Mesendoderm (in vitro differentiated cells): ENCODE data around the gene RYR2.
A peak's percentile ranks its signal among the peaks of the same experiment; 100 is the strongest.

ENCODE experiments used
- DNase-seq: peaks from one replicate; pipeline ENCODE4 v3.0.0; 2013
- H2AK5ac ChIP-seq: 2 replicates; pipeline ENCODE4 v1.6.1; 2013; ENCODE audit warnings: low read length, inconsistent platforms
- H2BK120ac ChIP-seq: 2 replicates; pipeline ENCODE4 v1.6.1; 2013; ENCODE audit warnings: low read depth, mild to moderate bottlenecking, low read length, moderate library complexity, mixed read lengths
- H2BK15ac ChIP-seq: replicated peaks from 2 replicates; pipeline ENCODE4 v1.6.1; 2013; ENCODE audit warnings: low read depth, mild to moderate bottlenecking, moderate library complexity
- H2BK5ac ChIP-seq: 2 replicates; pipeline ENCODE4 v1.6.1; 2013; ENCODE audit warnings: low read length, inconsistent platforms
- H3K18ac ChIP-seq: 2 replicates; pipeline ENCODE4 v1.6.1; 2013; ENCODE audit warnings: mild to moderate bottlenecking, low read length, mixed read lengths
- H3K23ac ChIP-seq: one replicate; pipeline ENCODE4 v1.6.1; 2013; ENCODE audit warnings: low read length
- H3K27ac ChIP-seq: 2 replicates; pipeline ENCODE4 v1.5.1; 2013; ENCODE audit warnings: low read depth, mild to moderate bottlenecking, inconsistent platforms, low read length, moderate library complexity
- H3K27me3 ChIP-seq: 2 replicates; pipeline ENCODE4 v1.6.1; 2013; ENCODE audit warnings: low read length, control low read depth, mild to moderate bottlenecking, inconsistent platforms; ENCODE audit not compliant: insufficient read depth, poor library complexity
- H3K36me3 ChIP-seq: 2 replicates; pipeline ENCODE4 v1.6.1; 2013; ENCODE audit warnings: low read length, inconsistent platforms; ENCODE audit not compliant: control insufficient read depth, insufficient read depth
- H3K4ac ChIP-seq: one replicate; pipeline ENCODE4 v1.6.1; 2013; ENCODE audit warnings: low read depth, mild to moderate bottlenecking, low read length, moderate library complexity
- H3K4me1 ChIP-seq: 2 replicates; pipeline ENCODE4 v1.6.1; 2013; ENCODE audit warnings: low read depth, low read length, inconsistent platforms; ENCODE audit not compliant: control insufficient read depth
- H3K4me2 ChIP-seq: 2 replicates; pipeline ENCODE4 v1.6.1; 2013; ENCODE audit warnings: low read length
- H3K4me3 ChIP-seq: 2 replicates; pipeline ENCODE4 v1.5.1; 2013; ENCODE audit warnings: mild to moderate bottlenecking, low read length
- H3K56ac ChIP-seq: one replicate; pipeline ENCODE4 v1.6.1; 2013; ENCODE audit warnings: low read length
- H3K79me1 ChIP-seq: 2 replicates; pipeline ENCODE4 v1.6.1; 2013; ENCODE audit warnings: low read length, inconsistent platforms
- H3K79me2 ChIP-seq: 2 replicates; pipeline ENCODE4 v1.6.1; 2013; ENCODE audit warnings: mild to moderate bottlenecking, low read length; ENCODE audit not compliant: control insufficient read depth, insufficient read depth
- H3K9ac ChIP-seq: 2 replicates; pipeline ENCODE4 v1.6.1; 2013; ENCODE audit warnings: low read length, inconsistent platforms
- H4K5ac ChIP-seq: one replicate; pipeline ENCODE4 v1.6.1; 2013; ENCODE audit warnings: low read length
- H4K8ac ChIP-seq: one replicate; pipeline ENCODE4 v1.6.1; 2013; ENCODE audit warnings: low read depth, mild to moderate bottlenecking, control low read depth, low read length, moderate library complexity
- WGBS: extraction: QIAGEN DNeasy Blood & Tissue Kit; methylation state at CpG from one replicate; pipeline ENCODE4 v1.1.7; 2013; ENCODE audit warnings: low lambda C conversion rate, missing lambda C conversion rate; ENCODE audit not compliant: insufficient coverage; ENCODE audit errors: extremely low coverage; 5-methylcytosine and 5-hydroxymethylcytosine counted together

RYR2 gene

GRCh38 chr1:237791592-237791991 is 749.6 kb downstream of the RYR2 start:
- H3K4me2 ChIP-seq: no peak overlapping the region

GRCh38 chr1:237792149-237792548 is 750.2 kb downstream of the RYR2 start:
- Histone ChIP-seq H3K27ac (no peak overlapping the region), H3K4me3 (no peak overlapping the region), H3K9ac (no peak overlapping the region), H4K5ac (no peak overlapping the region), H3K18ac (no peak overlapping the region), H2BK5ac (no peak overlapping the region), H3K27me3 (no peaks in the 10 kb centered on the region), H3K56ac (no peak overlapping the region), H3K4ac (no peak overlapping the region), H3K79me2 (no peaks in the 10 kb centered on the region), H3K36me3 (no peaks in the 10 kb centered on the region), H4K8ac (no peak overlapping the region), H3K4me1 (no peaks in the 10 kb centered on the region), H2BK120ac (no peak overlapping the region), H2BK15ac (no peak overlapping the region), H2AK5ac (no peak overlapping the region), H3K23ac (no peak overlapping the region), H3K79me1 (no peaks in the 10 kb centered on the region), H3K4me2 (no peak overlapping the region)
- DNase-seq: no peak
- no CpG with 5 or more reads among the region's 7 CpGs for WGBS

More at GRCh38 chr1:237791592-237791991, 749.6 kb downstream of the RYR2 start:
- no peak for DNase-seq
- Histone ChIP-seq H3K27ac (no peak overlapping the region), H3K9ac (no peak overlapping the region), H2BK5ac (no peak overlapping the region), H3K23ac (no peak overlapping the region), H3K79me1 (no peaks in the 10 kb centered on the region), H4K8ac (no peak overlapping the region), H2BK15ac (no peak overlapping the region), H3K56ac (no peak overlapping the region), H3K79me2 (no peaks in the 10 kb centered on the region), H3K18ac (no peak overlapping the region), H3K36me3 (no peaks in the 10 kb centered on the region), H3K4me3 (no peak overlapping the region), H4K5ac (no peak overlapping the region), H3K27me3 (no peaks in the 10 kb centered on the region), H3K4me1 (no peaks in the 10 kb centered on the region), H2BK120ac (no peak overlapping the region), H3K4ac (no peak overlapping the region), H2AK5ac (no peak overlapping the region)
- WGBS: no CpG with 5 or more reads among the region's 2 CpGs

DNA sequence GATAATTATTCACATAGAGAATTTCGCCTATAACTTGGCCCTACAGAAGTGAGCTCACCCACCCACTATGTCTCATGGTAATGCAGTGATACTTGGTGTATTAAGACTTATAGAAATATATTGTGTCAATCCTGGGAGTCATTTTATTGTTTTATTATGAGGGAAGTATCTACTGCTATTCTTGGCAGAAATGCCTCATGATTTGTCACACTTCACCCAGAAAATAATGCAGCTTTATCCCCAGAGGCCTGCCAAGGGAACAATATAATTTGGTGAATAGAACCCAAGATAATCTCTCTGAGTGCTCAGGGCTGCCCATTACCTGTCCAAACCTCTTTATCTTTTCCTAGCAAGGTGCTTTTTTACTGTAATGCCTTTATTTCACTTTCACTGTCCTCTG is 750.7 kb downstream of the RYR2 start:
- Histone ChIP-seq H3K23ac (no peak overlapping the region), H2AK5ac (no peak overlapping the region), H3K18ac (no peak overlapping the region), H2BK15ac (no peak overlapping the region), H3K9ac (no peak overlapping the region), H3K27me3 (no peaks in the 10 kb centered on the region), H4K5ac (no peak overlapping the region), H3K4me2 (no peak overlapping the region), H3K36me3 (no peaks in the 10 kb centered on the region), H3K56ac (no peak overlapping the region), H2BK5ac (no peak overlapping the region), H2BK120ac (no peak overlapping the region), H3K79me1 (no peaks in the 10 kb centered on the region), H3K27ac (no peak overlapping the region), H3K4me1 (no peaks in the 10 kb centered on the region), H3K4me3 (no peak overlapping the region), H3K4ac (no peak overlapping the region), H4K8ac (no peak overlapping the region), H3K79me2 (no peaks in the 10 kb centered on the region)
- WGBS: no CpG with 5 or more reads among the region's 1 CpG
- no peak for DNase-seq

GRCh38 chr1:237794071-237794470 is 752.1 kb downstream of the RYR2 start:
- Histone ChIP-seq H3K27ac (no peak overlapping the region), H2AK5ac (no peak overlapping the region), H3K4me3 (no peak overlapping the region), H3K4ac (no peak overlapping the region), H3K18ac (no peak overlapping the region), H3K4me2 (no peak overlapping the region), H2BK5ac (no peak overlapping the region), H3K56ac (no peak overlapping the region), H3K27me3 (no peaks in the 10 kb centered on the region), H3K79me2 (no peaks in the 10 kb centered on the region), H3K4me1 (no peaks in the 10 kb centered on the region), H3K36me3 (no peaks in the 10 kb centered on the region), H3K9ac (no peak overlapping the region), H3K23ac (no peak overlapping the region), H3K79me1 (no peaks in the 10 kb centered on the region), H4K5ac (no peak overlapping the region), H2BK15ac (no peak overlapping the region), H4K8ac (no peak overlapping the region), H2BK120ac (no peak overlapping the region)
- whole genome bisulfite sequencing: no CpG with 5 or more reads among the region's 3 CpGs
- DNase-seq: no peak

DNA sequence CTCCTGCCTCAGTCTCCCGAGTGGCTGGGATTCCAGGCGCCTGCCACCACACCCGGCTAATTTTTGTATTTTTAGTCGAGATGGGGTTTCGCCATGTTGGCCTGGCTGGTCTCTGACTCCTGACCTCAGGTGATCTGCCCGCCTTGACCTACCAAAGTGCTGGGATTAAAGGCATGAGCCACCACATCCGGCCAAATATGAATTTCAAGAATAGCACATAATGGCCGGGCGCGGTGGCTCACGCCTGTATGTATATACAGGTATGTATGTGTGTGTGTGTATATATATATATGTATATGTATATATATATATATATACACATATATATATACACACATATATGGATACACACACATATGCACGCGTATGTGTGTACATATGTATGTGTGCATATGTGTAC is 753.6 kb downstream of the RYR2 start:
- Histone ChIP-seq H3K36me3 (no peaks in the 10 kb centered on the region), H3K4me1 (no peaks in the 10 kb centered on the region), H3K4me2 (no peak overlapping the region), H3K79me2 (no peaks in the 10 kb centered on the region), H3K79me1 (no peaks in the 10 kb centered on the region), H3K4me3 (no peak overlapping the region), H3K4ac (no peak overlapping the region), H4K8ac (no peak overlapping the region), H2BK15ac (no peak overlapping the region), H3K56ac (no peak overlapping the region), H3K23ac (no peak overlapping the region), H2BK120ac (no peak overlapping the region), H2AK5ac (no peak overlapping the region), H4K5ac (no peak overlapping the region), H3K27me3 (no peaks in the 10 kb centered on the region), H3K27ac (no peak overlapping the region), H3K9ac (no peak overlapping the region), H2BK5ac (no peak overlapping the region), H3K18ac (no peak overlapping the region)
- no peak for DNase-seq
- WGBS: no CpG with 5 or more reads among the region's 13 CpGs

DNA sequence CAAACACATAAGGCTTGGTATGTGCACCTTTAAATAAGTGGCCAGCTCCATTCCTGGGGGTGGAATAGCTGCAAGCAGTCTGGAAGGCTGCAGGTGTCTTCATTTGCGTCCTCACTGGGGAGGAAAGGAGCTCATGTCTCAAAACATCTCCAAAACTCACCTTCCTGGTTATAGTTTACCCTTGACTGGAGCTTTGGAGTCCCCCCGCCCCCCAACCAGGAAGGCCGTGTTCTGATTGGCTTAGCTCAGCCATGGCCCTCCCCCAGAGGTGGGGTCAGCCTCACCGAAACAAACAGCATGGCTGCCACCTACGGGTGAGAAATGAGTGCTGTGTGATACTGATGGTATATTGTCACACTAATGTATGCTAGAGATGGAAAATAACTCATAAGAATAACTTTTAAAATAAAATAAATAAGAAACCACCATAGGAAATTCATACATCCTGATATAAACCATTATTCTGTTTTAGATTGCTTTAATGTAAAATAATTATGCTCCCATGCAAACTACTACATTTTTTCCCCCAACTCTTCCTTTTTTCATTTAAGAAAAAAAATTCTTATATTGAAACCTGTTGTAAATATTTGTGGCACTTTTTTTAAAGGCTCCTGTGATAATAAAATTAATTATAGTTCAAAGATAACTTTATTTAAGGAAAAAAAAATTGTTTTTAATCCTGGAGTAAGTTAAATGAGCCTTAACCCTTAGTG is 757.9 kb downstream of the RYR2 start:
- no peaks in the 10 kb centered on the region for H3K36me3 ChIP-seq
- H2AK5ac ChIP-seq: no peak overlapping the region
- no peak overlapping the region for H3K18ac ChIP-seq
- H2BK120ac ChIP-seq: no peak overlapping the region
- WGBS: no CpG with 5 or more reads among the region's 5 CpGs
- no peaks in the 10 kb centered on the region for H3K79me2 ChIP-seq
- H2BK15ac ChIP-seq: no peak overlapping the region
- no peak overlapping the region for H4K8ac ChIP-seq
- no peaks in the 10 kb centered on the region for H3K27me3 ChIP-seq
- no peak overlapping the region for H2BK5ac ChIP-seq
- no peaks in the 10 kb centered on the region for H3K79me1 ChIP-seq
- H3K4me1 ChIP-seq: no peaks in the 10 kb centered on the region
- H3K56ac ChIP-seq: no peak overlapping the region
- no peak overlapping the region for H3K27ac ChIP-seq
- H3K9ac ChIP-seq: no peak overlapping the region
- H3K4me3 ChIP-seq: no peak overlapping the region
- no peak overlapping the region for H3K23ac ChIP-seq
- H4K5ac ChIP-seq: no peak overlapping the region
- H3K4ac ChIP-seq: no peak overlapping the region
- no peak overlapping the region for H3K4me2 ChIP-seq
- DNase-seq: peak; percentile 93
